ENCODE results near the gene FARSB.
"Not testable (repeated sequence)": the region's sequence is repeated elsewhere in the genome, so short reads cannot be mapped to it uniquely, and the experiment has no call there.

DNA sequence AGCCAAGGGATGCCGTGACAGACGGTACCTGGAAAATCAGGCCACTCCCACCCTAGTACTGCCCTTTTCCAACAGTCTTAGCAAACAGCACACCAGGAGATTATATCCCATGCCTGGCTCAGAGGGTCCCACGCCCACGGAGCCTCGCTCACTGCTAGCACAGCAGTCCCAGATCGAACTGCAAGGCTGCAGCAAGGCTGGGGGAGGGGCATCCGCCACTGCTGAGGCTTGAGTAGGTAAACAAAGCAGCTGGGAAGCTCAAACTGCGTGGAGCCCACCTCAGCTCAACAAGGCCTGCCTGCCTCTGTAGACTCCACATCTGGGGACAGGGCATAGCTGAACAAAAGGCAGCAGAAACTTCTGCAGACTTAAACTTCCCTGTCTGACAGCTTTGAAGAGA lies 71.3 kb downstream of the FARSB start:
- TF ChIP-seq EZH2phosphoT487 (IDR thresholded peaks at IDR 0.05; ENCODE audit: borderline replicate concordance, low read length), result not testable (repeated sequence)
- TF ChIP-seq, protein P1, sequence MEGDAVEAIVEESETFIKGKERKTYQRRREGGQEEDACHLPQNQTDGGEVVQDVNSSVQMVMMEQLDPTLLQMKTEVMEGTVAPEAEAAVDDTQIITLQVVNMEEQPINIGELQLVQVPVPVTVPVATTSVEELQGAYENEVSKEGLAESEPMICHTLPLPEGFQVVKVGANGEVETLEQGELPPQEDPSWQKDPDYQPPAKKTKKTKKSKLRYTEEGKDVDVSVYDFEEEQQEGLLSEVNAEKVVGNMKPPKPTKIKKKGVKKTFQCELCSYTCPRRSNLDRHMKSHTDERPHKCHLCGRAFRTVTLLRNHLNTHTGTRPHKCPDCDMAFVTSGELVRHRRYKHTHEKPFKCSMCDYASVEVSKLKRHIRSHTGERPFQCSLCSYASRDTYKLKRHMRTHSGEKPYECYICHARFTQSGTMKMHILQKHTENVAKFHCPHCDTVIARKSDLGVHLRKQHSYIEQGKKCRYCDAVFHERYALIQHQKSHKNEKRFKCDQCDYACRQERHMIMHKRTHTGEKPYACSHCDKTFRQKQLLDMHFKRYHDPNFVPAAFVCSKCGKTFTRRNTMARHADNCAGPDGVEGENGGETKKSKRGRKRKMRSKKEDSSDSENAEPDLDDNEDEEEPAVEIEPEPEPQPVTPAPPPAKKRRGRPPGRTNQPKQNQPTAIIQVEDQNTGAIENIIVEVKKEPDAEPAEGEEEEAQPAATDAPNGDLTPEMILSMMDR (IDR thresholded peaks at IDR 0.05; ENCODE audit: low read depth, low read length, poor library complexity, severe bottlenecking), result not testable (repeated sequence)

All from DOHH2 (cell line).